Glutamatergic neuron (in vitro differentiated cells): Measurements from ENCODE around the gene TGFBR2. TPM values are rescaled to one million over a fixed set of nuclear protein-coding genes. Genes with fewer than 3 reads are reported as not detected.

ENCODE experiments used
- DNase-seq: peaks from one replicate; pipeline ENCODE4 v3.0.0; 2022
- H3K27ac Mint-ChIP-seq: one replicate; pipeline ENCODE4 v1.8.0; 2020; ENCODE audit warnings: mild to moderate bottlenecking, mixed read lengths, inconsistent platforms; ENCODE audit not compliant: unreplicated experiment
- H3K27me3 Mint-ChIP-seq: one replicate; pipeline ENCODE4 v1.8.0; 2020; ENCODE audit warnings: mild to moderate bottlenecking, moderate library complexity, mixed read lengths, inconsistent platforms; ENCODE audit not compliant: unreplicated experiment
- H3K36me3 Mint-ChIP-seq: one replicate; pipeline ENCODE4 v1.8.0; 2020; ENCODE audit warnings: mild to moderate bottlenecking, mixed read lengths, inconsistent platforms; ENCODE audit not compliant: unreplicated experiment
- H3K4me1 Mint-ChIP-seq: one replicate; pipeline ENCODE4 v1.8.0; 2020; ENCODE audit warnings: mild to moderate bottlenecking, low read depth, mixed read lengths, inconsistent platforms; ENCODE audit not compliant: unreplicated experiment
- H3K4me3 Mint-ChIP-seq: one replicate; pipeline ENCODE4 v1.8.0; 2020; ENCODE audit warnings: mild to moderate bottlenecking, mixed read lengths, inconsistent platforms; ENCODE audit not compliant: unreplicated experiment
- H3K9me3 Mint-ChIP-seq: one replicate; pipeline ENCODE4 v1.8.0; 2020; ENCODE audit warnings: mild to moderate bottlenecking, moderate library complexity, mixed read lengths, inconsistent platforms; ENCODE audit not compliant: unreplicated experiment
- CTCF ChIP-seq: fragments of 200-600 bp; sonication (generic); IDR thresholded peaks from one replicate; pipeline ENCODE4 v1.5.0; 2021; ENCODE audit not compliant: partially characterized antibody, unreplicated experiment
- total RNA-seq: library from RNA; stranded (reverse); fragmentation: NEBNext Ultra II Directional; extraction: Animal tissue kit (Norgen Biotek cat#: 25700); gene quantifications from one replicate; pipeline ENCODE4 v1.2.1, GENCODE V29; 2021; ENCODE audit not compliant: unreplicated experiment

The TGFBR2 gene
- total RNA-seq, 1 donor from 2014 or later = 0.96 TPM

GRCh38 chr3:30686176-30686575 is 79.8 kb downstream of the TGFBR2 start:
- H3K36me3 Mint-ChIP-seq = no peaks in the 10 kb centered on the region
- no peak for TF ChIP-seq CTCF
- H3K27me3 Mint-ChIP-seq = no peaks in the 10 kb centered on the region
- H3K4me3 Mint-ChIP-seq = no peak overlapping the region
- H3K27ac Mint-ChIP-seq = no peak overlapping the region
- H3K4me1 Mint-ChIP-seq = peaks cover 21% of the 10 kb centered on the region
- no peak for DNase-seq
- no peaks in the 10 kb centered on the region for H3K9me3 Mint-ChIP-seq

- TF ChIP-seq CTCF = no peak
- H3K27ac Mint-ChIP-seq = no peak overlapping the region
- H3K4me3 Mint-ChIP-seq = no peak overlapping the region
- no peaks in the 10 kb centered on the region for H3K27me3 Mint-ChIP-seq
- no peaks in the 10 kb centered on the region for H3K36me3 Mint-ChIP-seq
- peaks cover 15% of the 10 kb centered on the region for H3K4me1 Mint-ChIP-seq
- H3K9me3 Mint-ChIP-seq = no peaks in the 10 kb centered on the region
- no peak for DNase-seq
Observed at GRCh38 chr3:30686799-30687198, 80.4 kb downstream of the TGFBR2 start.

- no peak for TF ChIP-seq CTCF
- DNase-seq = no peak
- H3K9me3 Mint-ChIP-seq = no peaks in the 10 kb centered on the region
- peaks cover 15% of the 10 kb centered on the region for H3K4me1 Mint-ChIP-seq
- no peaks in the 10 kb centered on the region for H3K36me3 Mint-ChIP-seq
- no peaks in the 10 kb centered on the region for H3K27me3 Mint-ChIP-seq
- no peak overlapping the region for H3K27ac Mint-ChIP-seq
- H3K4me3 Mint-ChIP-seq = no peak overlapping the region
Observed at GRCh38 chr3:30687930-30688570, 81.6 kb downstream of the TGFBR2 start.

GRCh38 chr3:30688776-30689641 is 82.6 kb downstream of the TGFBR2 start:
- Mint-ChIP-seq H3K36me3 (no peaks in the 10 kb centered on the region), H3K9me3 (no peaks in the 10 kb centered on the region)

More at GRCh38 chr3:30688776-30689641, 82.6 kb downstream of the TGFBR2 start:
- no peak for TF ChIP-seq CTCF
- H3K4me1 Mint-ChIP-seq = peaks cover 13% of the 10 kb centered on the region
- peak overlapping the region; percentile 36 for H3K27ac Mint-ChIP-seq
- H3K27me3 Mint-ChIP-seq = no peaks in the 10 kb centered on the region
- H3K4me3 Mint-ChIP-seq = no peak overlapping the region
- DNase-seq = no peak
